SK-N-SH treated with all-trans-retinoic acid at 6 μM for 48 hours (cell line): Measurements from ENCODE around the gene SLC41A3.

Source experiments
- ARNTL ChIP-seq: fragments of 450-650 bp; formaldehyde crosslinking; IDR thresholded peaks from 2 replicates; pipeline ENCODE4 v1.5.0; 2020; ENCODE audit warnings: low read depth, mild to moderate bottlenecking, moderate library complexity, borderline replicate concordance
- BACH2 ChIP-seq: fragments of 250-450 bp; sonication (Bioruptor Pico); IDR thresholded peaks from 2 replicates; pipeline ENCODE4 v1.9.0; 2021; ENCODE audit warnings: mild to moderate bottlenecking, borderline replicate concordance
- PATZ1 ChIP-seq: fragments of 250-450 bp; sonication (Bioruptor Pico); IDR thresholded peaks from 2 replicates; pipeline ENCODE4 v1.8.0; 2020; ENCODE audit warnings: mild to moderate bottlenecking, moderate library complexity, borderline replicate concordance
- POU6F1 ChIP-seq: fragments of 250-450 bp; sonication (Bioruptor Pico); IDR thresholded peaks from 2 replicates; pipeline ENCODE4 v1.8.0; 2021; ENCODE audit warnings: low read depth, mild to moderate bottlenecking, moderate library complexity, borderline replicate concordance
- PPARA ChIP-seq: fragments of 250-450 bp; sonication (Bioruptor Pico); IDR thresholded peaks from 2 replicates; pipeline ENCODE4 v1.5.0; 2020; ENCODE audit warnings: mild to moderate bottlenecking, borderline replicate concordance
- ZFP3 ChIP-seq: fragments of 250-450 bp; sonication (Bioruptor Pico); IDR thresholded peaks from 2 replicates; pipeline ENCODE4 v1.5.0; 2020; ENCODE audit warnings: mild to moderate bottlenecking, moderate library complexity
- ZFP30 ChIP-seq: fragments of 450-650 bp; formaldehyde crosslinking; IDR thresholded peaks from 2 replicates; pipeline ENCODE4 v1.5.0; 2022; ENCODE audit warnings: mild to moderate bottlenecking, moderate library complexity

- TF ChIP-seq PATZ1 (CRISPR knock-in tag) (no peak), ARNTL (no peak), POU6F1 (CRISPR knock-in tag) (no peak), PPARA (CRISPR knock-in tag) (no peak), ZFP30 (CRISPR knock-in tag) (no peak), ZFP3 (CRISPR knock-in tag) (no peak), BACH2 (CRISPR knock-in tag) (no peak)
Measured at GRCh38 chr3:126118591-126118990, 34.7 kb upstream of the SLC41A3 start.
